Kidney epithelial cell (primary cell): ENCODE measurements around the gene DGKG. TPM values are rescaled to one million over a fixed set of nuclear protein-coding genes. Genes with fewer than 3 reads are reported as not detected.

ENCODE experiments used
- DNase-seq: peaks from one replicate; pipeline ENCODE4 v3.0.0-alpha.2; 2010; ENCODE audit warnings: low read depth
- H3K27me3 ChIP-seq: 2 replicates; pipeline ENCODE4 v1.6.0; 2011; ENCODE audit warnings: low read length; ENCODE audit not compliant: control insufficient read depth, insufficient read depth
- H3K36me3 ChIP-seq: 2 replicates; pipeline ENCODE4 v1.5.1; 2011; ENCODE audit warnings: low read length; ENCODE audit not compliant: control insufficient read depth, insufficient read depth
- H3K4me3 ChIP-seq: 2 replicates; pipeline ENCODE4 v1.5.1; 2011; ENCODE audit warnings: low read depth, mild to moderate bottlenecking, control low read depth, low read length
- total RNA-seq: library from RNA; depleted of rRNA; stranded (reverse); fragments of >200 nt; gene quantifications from 2 replicates; pipeline ENCODE4 v1.2.3, GENCODE V29; 2015
- TF ChIP-seq, protein P1 (sequence below): IDR thresholded peaks from 2 replicates; pipeline ENCODE4 v1.5.1; 2011; ENCODE audit warnings: mild to moderate bottlenecking, moderate library complexity, low read length, control low read depth, inconsistent platforms; ENCODE audit not compliant: insufficient read depth, poor library complexity, severe bottlenecking

Gene DGKG
- total RNA-seq, 1 donor from 2014 or later: 0.04 TPM

DNA sequence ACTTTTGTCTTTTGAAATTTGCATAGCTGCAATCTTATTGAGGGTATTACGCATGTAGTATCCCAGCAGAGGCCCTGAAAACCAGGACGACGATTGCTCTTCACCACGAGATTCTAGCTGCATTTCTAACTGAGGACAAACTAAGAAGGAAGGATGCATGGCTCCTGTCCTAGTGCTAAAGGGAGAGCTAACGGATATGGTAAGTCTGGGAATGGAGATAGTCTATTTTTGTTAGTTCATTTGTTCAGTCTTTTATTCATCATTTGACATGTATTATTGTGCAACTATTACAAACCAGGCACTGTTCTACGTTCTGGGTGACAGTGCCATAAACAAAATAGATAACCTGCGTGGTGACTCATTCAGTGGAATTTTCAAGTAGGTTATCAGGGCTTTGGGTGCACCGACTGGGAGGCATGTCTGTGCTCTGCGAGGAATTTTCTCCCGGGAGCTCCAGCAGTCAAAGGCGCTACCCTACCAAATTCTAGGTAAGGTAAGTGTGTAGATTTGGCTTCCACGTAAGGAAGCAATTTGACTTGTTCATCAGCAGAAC, 201.3 kb downstream of the DGKG start:
- Histone ChIP-seq H3K36me3 (no peaks in the 10 kb centered on the region), H3K4me3 (no peak overlapping the region), H3K27me3 (peaks cover 6% of the 10 kb centered on the region)
- TF ChIP-seq, protein P1, sequence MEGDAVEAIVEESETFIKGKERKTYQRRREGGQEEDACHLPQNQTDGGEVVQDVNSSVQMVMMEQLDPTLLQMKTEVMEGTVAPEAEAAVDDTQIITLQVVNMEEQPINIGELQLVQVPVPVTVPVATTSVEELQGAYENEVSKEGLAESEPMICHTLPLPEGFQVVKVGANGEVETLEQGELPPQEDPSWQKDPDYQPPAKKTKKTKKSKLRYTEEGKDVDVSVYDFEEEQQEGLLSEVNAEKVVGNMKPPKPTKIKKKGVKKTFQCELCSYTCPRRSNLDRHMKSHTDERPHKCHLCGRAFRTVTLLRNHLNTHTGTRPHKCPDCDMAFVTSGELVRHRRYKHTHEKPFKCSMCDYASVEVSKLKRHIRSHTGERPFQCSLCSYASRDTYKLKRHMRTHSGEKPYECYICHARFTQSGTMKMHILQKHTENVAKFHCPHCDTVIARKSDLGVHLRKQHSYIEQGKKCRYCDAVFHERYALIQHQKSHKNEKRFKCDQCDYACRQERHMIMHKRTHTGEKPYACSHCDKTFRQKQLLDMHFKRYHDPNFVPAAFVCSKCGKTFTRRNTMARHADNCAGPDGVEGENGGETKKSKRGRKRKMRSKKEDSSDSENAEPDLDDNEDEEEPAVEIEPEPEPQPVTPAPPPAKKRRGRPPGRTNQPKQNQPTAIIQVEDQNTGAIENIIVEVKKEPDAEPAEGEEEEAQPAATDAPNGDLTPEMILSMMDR: no peak
- DNase-seq: no peak

DNA sequence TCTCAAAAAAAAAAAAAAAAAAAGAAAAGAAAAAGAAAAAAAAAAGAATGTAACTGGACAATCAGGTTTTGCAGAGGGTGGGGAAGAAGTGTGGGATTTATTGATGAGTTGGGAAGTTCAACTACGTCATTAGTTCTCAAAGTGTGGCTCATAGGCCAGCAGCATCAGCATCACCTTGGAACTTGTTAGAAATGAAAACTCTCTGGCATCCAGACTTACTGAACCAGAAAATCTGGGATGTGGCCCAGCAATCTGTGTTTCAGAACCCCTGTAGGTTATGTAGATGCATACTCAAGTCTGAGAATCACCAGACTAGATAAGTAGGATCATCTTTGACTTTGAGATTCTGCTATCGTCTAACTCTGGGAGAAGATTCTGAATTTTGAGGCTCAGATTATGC, 207.4 kb downstream of the DGKG start:
- Histone ChIP-seq H3K36me3 (no peaks in the 10 kb centered on the region), H3K4me3 (no peak overlapping the region), H3K27me3 (peaks cover 4% of the 10 kb centered on the region)
- no peak for DNase-seq
- TF ChIP-seq, protein P1: no peak

DNA sequence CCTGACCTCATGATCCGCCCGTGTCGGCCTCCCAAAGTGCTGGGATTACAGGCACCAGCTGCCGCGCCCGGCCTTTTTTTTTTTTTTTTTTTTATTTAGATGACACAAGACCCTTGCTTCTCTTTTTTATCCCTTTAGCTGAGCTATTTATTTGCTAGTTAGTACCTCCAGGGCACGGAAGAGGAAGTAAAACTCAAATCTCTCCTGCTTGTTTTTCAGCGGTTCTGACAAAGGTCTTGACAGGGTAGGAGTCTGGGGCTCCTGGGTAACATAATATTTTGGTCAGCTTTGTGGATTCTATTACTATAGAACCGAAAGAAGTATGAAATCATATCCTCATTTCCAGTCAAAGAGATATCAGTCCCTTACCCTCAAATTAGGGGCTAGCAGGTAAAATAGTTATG, 209.1 kb downstream of the DGKG start:
- Histone ChIP-seq H3K36me3 (no peaks in the 10 kb centered on the region), H3K4me3 (no peak overlapping the region), H3K27me3 (peaks cover 4% of the 10 kb centered on the region)
- DNase-seq: no peak
- TF ChIP-seq, protein P1: no peak

DNA sequence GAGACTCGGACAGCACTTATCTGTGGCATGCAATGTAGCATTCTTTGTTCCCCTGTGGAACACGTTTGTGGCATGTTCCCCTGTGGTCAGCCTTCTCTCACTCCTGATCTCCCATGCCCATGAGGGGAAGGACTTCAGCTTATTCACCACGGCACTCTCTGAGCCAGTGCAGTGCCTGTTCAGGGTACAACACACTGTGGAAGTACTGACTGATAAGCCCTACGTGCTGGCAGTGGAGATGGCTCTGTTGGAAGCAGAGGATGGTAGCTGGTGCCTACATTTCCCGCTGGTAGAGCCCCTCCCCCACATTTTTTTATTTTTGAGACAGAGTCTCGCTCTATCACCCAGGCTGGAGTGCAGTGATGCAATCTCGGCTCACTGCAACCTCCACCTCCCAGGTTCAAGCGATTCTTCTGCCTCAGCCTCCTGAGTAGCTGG, 209.7 kb downstream of the DGKG start:
- no peak overlapping the region for H3K4me3 ChIP-seq
- TF ChIP-seq, protein P1: no peak
- H3K36me3 ChIP-seq: no peaks in the 10 kb centered on the region
- H3K27me3 ChIP-seq: peaks cover 4% of the 10 kb centered on the region
- no peak for DNase-seq

DNA sequence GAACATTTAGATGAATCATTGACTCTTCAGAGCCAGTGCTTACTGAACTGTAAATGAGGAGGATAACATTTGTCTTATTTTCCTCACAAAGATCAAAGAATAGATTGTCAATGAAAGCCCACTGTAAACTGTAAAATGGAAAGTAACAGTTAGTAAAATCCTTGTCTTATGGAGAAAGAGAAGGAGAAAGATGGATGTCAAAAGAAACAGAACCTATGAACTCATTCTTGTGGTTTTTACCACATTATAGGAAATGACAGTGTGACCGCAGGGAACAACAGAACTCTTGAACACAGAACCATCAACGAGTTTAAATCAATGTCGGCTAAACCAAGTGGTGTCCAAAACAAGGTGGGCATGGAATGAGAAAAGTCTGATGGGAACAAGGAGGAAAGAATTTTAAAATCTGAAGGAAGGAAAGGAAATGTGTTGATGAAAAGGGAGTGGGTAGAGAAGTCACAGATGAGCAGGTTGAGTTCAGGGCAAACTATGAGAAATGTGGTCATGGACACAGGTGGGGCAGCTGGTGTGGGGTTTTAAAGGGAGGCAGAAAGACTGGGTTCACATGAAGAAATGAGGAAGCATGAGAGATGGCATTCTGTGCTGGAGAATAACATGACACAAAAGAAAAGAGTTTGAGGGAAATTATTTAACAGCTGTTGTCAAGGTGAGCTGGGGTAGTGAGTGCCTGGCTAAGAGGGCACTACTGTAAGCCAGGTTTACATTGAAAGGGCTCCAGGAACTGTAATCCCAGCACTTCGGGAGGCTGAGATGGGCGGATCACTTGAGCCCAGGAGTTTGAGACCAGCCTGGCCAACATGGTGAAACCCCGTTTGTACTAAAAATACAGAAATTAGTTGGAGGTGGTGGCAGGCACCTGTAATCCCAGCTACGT, 210.7 kb downstream of the DGKG start:
- no peaks in the 10 kb centered on the region for H3K36me3 ChIP-seq
- TF ChIP-seq, protein P1: no peak
- DNase-seq: no peak
- H3K4me3 ChIP-seq: no peak overlapping the region
- H3K27me3 ChIP-seq: peaks cover 4% of the 10 kb centered on the region
